NCI-H146 (cell line): Measurements from ENCODE around the gene NPC2.

Source experiments
- DNase-seq: peaks from one replicate; lab custom pipeline; 2025; lab: John Stamatoyannopoulos, UW

The NPC2 gene

GRCh38 chr14:74519316-74520074, 26.4 kb upstream of the NPC2 start:
- DNase-seq = no peak

- DNase-seq = no peak
Observed at GRCh38 chr14:74518221-74518620, 25.1 kb upstream of the NPC2 start.

DNA sequence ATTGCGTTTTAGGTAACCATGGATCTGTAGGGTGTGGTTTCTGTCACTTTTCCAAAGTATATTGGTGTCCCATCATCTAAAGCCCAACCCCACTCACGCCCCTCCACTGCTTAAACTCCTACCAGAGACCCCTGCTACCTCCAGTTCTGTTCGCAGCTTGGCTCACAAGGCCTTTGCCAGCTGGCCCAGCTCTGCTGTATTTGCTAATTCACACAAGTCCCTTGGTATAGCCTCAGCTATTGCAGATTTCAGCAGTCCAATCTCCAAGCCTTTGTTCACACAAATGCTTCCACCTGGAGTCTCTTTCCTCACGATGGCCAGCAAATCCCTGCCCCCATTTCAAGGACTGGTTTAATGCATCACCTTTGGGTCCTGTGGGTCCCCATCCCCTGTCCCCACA, 24.6 kb upstream of the NPC2 start:
- no peak for DNase-seq

DNA sequence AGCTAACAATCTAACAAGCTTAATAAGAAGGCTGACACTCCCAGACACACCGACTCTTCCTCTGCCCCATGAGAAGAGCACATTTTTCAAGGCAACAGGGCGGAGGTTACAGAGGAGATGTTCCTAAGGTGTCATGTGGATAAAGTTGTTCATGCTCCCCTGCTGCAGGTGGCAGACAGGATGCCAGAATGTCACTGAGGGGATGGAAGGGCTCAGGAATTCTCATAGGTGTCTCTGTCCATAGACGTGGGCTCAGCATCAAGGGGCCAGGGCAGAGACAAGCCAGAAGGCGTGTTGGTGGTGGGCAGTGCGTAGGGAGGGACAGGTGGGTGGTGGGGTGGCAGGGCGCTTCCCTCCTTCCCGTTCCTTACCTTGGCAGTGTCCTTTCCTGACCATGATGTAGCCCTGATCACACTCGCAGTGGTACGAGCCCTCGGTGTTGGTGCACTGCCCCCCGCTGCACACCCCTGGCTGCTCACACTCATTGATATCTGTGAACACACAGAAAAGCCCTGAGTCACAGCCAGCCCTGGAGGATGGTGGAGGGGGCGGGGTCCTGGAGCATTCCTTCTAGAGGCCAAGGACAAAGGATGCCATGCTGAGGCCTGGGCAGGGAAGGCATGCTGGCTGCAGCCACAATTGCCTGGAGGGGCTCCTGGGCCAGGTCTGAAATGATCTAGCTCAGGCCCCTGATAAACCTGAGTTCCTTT, 23.5 kb upstream of the NPC2 start:
- DNase-seq = no peak

- no peak for DNase-seq
Observed at GRCh38 chr14:74515891-74516412, 22.8 kb upstream of the NPC2 start.

- DNase-seq = no peak
Observed at GRCh38 chr14:74514471-74514941, 21.4 kb upstream of the NPC2 start.

- no peak for DNase-seq
Observed at GRCh38 chr14:74511966-74512830, 19.1 kb upstream of the NPC2 start.

- no peak for DNase-seq
Observed at GRCh38 chr14:74510959-74511409, 17.9 kb upstream of the NPC2 start.

DNA sequence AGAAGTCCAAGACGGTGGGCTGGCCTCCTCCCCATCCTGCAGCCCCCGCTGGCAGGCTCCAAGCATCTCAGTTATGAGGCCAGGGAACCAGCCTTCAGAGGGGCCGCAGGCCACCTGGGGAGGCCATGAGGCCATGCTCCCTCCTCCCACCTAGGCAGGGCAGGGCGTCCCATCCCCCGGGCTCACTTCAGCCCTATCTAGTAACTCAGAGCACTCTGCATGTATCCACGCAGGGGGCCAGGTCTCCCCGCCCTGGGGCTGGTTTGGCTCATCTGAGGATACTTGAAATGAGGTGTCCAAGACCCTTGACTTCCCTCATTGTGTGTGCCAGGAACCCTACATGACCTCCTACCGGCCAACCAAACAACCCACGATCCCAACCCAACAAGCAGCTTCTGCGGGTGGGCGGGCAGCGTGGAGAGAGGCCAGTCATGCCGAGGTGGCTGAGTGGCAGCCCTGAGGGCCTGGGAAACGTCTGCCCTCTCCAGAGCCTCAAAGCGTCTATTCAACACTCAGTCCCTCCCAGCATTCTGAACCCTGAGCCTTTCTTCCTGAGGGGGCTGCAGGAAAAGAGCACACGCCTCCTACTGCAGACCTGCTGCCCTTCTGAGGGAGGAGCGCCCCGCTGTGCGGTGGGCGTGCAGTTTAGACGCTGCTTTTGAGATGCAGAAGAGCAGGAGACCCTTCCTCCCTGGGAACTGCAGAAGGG, 17.3 kb upstream of the NPC2 start:
- no peak for DNase-seq

GRCh38 chr14:74509587-74510222, 16.6 kb upstream of the NPC2 start:
- no peak for DNase-seq

GRCh38 chr14:74508844-74509428, 15.8 kb upstream of the NPC2 start:
- no peak for DNase-seq

DNA sequence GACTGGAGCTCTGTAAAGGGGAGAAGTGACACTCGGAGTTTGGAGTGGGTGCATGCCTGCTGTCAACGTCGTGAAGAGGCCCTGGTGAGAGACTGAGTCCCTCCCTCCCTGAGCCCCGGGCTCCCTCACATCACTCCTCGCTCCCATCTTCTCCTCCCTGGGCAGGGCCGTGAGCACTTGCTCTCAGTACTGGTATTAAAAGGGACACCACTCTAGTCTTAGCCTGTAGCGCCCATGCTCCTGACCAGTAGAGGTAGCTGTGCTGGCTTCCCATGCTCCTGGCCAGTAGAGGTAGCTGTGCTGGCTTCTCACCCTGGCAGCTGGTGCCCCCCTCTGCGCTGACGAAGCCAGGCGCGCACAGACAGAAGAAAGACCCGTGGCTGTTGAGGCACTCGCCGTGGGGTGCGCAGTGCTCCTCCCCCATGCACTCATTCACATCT, 15.2 kb upstream of the NPC2 start:
- no peak for DNase-seq

DNA sequence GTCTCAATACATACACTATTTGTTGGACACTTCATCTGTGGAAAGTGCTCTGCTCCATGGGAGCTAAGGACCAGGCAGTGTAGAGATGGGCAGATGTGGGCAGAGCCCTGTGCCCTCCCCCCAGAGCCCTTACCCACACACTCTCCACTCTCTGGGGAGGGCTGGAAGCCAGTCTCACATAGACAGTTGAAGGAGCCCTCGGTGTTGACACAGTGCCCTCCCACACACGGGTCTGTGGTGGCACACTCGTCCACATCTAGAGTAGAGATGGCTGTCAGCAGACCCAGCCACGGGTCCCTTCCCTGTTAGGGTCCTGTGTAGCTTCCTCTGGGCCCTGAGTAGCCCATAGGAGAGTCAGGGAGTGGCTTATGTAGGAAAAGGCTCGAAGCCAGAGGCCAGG, 14.7 kb upstream of the NPC2 start:
- DNase-seq = no peak

DNA sequence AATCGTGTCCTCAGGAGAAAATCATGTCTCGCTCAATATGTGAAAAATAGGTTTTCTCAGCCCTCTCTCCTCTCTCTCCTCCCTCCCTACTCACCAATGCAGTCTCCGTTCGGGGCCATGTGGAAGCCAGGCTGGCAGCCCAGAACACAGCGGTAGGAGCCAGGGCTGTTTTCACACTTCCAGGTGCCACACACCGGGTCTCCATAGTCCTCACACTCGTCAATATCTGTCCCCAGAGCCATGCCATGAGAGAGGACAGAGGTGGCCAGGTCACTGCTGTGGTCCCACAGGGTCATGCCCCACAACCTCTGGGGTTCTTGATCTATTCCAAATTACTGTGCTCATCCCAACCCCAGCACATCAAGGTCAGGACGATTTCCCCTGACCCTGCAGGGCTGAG, 14.0 kb upstream of the NPC2 start:
- no peak for DNase-seq

DNA sequence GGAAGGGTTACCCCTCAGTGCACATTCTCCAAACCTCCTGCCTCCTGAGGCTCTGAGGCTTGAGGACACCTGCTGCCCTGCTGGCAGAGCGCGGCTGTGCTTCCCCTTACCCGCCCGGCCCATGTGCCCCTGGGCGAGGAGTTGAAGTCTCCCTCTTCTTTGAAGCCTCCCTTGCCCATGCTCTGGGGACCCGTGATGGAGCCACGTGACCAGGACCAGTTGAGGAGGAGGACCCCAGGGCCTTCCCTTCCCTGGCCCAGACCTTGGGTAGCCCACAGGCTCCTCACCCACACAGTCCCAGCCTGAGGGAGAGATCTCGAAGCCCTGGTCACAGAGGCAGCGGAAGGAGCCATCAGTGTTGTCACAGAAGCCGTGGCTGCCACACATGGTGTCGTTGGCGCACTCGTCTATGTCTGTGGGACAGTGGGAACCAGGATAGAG, 13.3 kb upstream of the NPC2 start:
- DNase-seq = no peak

DNA sequence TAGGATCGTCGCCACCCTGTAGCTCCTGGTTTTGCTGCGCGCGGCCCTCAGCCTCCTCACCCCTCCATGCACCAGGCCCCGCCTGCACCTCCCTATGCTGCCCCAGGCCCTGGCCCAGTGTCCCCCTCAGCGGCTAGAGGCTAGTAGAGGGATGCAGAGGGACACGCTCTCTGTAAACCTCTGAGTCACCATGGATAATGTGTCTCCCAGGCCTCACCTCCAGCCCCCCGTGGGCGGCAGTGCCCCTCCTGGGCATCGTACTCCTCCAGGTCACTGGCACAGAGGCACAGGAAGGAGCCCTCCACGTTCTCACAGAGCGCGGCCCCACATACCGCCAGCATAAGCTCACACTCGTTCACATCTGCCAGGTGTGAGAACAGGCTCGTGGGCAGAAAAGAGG, 12.7 kb upstream of the NPC2 start:
- DNase-seq = no peak

DNA sequence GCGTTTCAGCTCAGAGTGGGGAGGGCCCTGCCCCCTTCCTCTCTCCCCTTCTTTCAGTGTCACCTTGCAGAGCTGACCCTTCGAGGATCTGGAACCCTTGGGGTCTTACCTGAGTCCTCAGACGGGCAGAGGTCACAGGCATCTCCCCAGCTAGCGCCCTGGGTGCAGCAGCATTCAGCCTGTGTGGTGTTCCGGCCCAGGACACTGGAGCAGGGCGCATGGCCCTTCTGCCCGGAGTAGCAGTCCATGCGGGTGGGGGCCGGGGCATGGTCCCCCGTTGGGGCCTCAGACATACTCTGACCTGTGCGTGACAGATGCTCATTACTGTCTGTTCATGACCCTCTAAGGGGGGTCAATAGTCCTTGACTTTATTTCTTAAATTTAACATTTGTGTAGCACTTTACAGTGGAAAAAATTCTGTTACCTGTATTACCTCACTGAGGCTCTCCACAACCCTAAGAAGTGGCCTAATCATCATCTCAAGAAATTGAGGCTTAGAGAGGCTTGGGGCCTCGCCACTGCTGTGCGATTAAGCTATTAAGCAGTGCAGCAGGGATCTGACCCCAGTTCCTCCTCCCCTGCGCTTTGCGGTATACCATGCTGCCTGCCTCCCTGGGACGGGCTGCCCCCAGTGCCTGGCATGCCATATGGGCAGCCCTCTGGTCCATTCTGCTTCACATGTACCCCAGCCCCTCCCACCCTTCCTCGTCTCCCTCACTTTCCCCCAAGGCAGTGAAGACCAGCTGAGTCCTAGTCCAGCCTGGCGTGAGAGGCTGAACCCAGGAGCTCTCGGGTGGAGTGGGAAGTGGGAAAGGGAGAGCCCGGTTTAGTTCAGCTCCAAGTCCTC, 12.0 kb upstream of the NPC2 start:
- no peak for DNase-seq

DNA sequence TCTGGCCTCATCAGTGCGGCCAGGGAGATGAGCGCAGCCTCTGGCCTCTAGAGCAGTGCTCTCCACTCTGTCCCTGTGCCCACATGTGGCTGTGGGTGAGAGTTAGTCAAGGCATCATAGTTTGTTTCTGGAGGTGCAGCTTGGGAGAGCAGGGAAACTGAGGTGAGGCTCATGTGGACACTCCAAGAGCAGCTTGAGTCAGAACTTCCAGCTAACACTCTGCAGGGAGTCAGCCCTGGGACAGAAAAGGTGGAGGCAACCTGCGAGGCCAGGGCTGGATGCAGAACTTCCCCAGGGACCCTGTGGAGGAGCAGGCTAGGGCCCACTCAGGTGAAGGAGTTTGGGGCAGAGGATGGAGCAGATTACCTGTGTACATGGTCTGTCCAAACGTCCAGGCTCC, 11.3 kb upstream of the NPC2 start:
- DNase-seq = no peak

- no peak for DNase-seq
Observed at GRCh38 chr14:74503938-74504335, 10.8 kb upstream of the NPC2 start.
